Hematopoietic multipotent progenitor cell treated with erythropoietin and hydrocortisone succinate and interleukin-3 and kit ligand, for 4 days (in vitro differentiated cells): ENCODE data around the gene ABI3.
"Not testable (repeated sequence)": the region's sequence is repeated elsewhere in the genome, so short reads cannot be mapped to it uniquely, and the experiment has no call there.

ENCODE experiments used
- DNase-seq: peaks from one replicate; pipeline ENCODE4 v3.0.0-alpha.2; 2015

The ABI3 gene, protein sequence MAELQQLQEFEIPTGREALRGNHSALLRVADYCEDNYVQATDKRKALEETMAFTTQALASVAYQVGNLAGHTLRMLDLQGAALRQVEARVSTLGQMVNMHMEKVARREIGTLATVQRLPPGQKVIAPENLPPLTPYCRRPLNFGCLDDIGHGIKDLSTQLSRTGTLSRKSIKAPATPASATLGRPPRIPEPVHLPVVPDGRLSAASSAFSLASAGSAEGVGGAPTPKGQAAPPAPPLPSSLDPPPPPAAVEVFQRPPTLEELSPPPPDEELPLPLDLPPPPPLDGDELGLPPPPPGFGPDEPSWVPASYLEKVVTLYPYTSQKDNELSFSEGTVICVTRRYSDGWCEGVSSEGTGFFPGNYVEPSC

DNA sequence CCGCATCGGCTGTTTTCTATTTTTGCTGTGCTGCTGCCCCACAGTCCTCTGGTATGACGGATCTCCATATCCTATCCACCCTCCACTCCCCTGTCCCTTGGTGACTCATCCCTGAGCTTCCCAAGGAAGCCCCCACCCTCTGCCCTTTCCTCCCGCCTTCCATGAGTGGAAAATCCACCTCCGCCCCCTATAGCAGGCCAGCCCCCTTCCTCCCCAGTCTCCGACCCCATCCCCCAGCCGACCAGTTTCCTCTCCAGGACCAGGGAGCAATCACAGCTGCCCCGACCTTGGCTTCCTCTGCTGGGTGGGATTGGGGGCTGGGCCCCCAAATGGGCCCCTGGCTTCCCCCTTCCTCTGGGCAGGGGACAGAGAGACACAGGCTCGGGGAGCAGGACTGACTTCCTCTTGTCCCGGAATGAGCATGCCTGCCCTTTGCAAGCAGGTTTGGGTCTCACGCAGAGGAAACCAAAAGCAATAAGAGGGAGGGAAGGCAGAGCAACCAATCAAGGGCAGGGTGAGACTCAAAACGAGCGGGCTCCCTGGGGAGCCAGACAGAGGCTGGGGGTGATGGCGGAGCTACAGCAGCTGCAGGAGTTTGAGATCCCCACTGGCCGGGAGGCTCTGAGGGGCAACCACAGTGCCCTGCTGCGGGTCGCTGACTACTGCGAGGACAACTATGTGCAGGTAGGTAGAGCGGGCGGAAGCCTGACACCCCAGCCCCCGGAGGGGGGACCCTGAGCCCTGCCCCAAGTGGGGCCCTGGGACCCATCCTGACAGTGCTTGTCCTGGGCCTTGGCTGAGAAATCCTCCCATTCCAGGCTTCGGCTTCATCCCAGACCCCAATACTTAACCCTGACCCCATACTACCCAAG lies at the start of gene ABI3, which contains the start of gene GNGT2:
TSS of gene ABI3 (plus strand) at position 550 of the 872 bp plus-strand sequence. CDS start at position 568, 18 bp downstream.
TSS of gene GNGT2 (minus strand) at position 417 of the 872 bp plus-strand sequence. CDS start 3,152 bp downstream, outside the sequence.
- peak; percentile 54 for DNase-seq

DNA sequence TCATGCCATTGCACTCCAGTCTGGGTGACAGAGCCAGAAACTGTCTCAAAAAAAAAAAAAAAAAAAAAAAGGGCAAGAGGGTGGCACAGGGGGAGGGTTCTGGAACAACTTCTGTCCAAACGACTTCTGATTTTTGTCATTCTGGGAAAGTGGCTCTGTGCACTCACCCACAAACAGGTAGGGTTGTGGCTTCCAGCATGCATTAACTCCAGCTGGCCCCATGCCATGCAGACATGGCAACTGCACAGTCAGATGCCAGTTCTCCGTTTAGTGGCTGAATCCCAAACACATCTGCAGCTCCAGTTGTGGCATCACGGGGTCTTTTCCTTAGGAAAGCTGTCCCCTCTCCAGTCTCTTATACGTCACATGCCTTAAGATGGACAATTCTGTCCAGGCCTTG lies 47.6 kb upstream of the ABI3 start:
- DNase-seq = no peak

GRCh38 chr17:49165143-49165542 lies 45.4 kb upstream of the ABI3 start:
- no peak for DNase-seq

DNA sequence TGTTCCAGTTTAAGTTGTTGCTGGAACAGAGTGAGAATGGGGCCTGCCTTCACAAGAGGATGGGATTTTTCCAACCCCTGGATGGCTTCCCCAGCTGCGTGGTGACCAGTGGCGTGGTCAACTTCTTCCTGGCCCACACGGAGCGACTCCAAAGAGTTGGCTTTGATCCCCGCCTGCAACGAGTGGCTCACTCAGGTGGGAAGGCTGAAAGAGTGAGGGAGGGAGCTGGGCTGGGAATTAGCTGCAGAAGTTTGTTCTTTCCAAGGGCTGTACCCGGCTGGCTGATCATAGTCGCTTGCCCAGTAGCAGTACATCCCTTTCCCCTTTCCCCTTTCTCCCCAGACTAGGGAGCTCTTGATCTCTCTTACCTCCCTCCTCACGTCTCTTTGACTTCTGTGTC lies 41.8 kb upstream of the ABI3 start:
- no peak for DNase-seq

- no peak for DNase-seq
Observed at GRCh38 chr17:49170216-49170615, 40.3 kb upstream of the ABI3 start.

- not testable (repeated sequence) for DNase-seq
Observed at GRCh38 chr17:49170711-49171110, 39.8 kb upstream of the ABI3 start.

GRCh38 chr17:49175978-49176377 lies 34.5 kb upstream of the ABI3 start:
- DNase-seq = not testable (repeated sequence)

- peak; percentile 74 for DNase-seq
Observed at GRCh38 chr17:49180303-49180702, 30.2 kb upstream of the ABI3 start.

- peak; percentile 21 for DNase-seq
Observed at GRCh38 chr17:49180998-49181635, 29.4 kb upstream of the ABI3 start.

- DNase-seq = no peak
Observed at GRCh38 chr17:49183341-49183740, 27.2 kb upstream of the ABI3 start.

DNA sequence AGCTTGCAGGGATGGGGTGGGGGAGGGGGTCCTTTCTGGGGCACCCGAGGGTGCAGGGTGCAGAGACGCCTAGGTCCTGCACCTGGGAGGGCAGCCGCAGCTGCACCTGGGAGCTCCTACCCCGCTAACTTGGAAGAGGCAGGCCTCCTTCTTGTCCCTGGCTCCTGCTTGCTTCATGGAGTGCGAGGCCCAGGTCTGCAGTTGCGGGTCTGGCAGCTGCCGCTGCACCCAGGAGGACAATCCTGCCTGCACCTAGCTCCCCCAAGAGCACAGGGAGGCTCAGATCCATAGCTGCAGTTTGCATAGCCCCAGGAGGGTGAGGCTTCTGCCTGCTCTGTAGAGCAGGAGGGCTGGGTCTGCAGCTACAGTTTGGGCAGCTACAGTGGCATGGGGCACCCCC lies 26.7 kb upstream of the ABI3 start:
- no peak for DNase-seq

GRCh38 chr17:49184522-49184921 lies 26.0 kb upstream of the ABI3 start:
- DNase-seq = not testable (repeated sequence)

DNA sequence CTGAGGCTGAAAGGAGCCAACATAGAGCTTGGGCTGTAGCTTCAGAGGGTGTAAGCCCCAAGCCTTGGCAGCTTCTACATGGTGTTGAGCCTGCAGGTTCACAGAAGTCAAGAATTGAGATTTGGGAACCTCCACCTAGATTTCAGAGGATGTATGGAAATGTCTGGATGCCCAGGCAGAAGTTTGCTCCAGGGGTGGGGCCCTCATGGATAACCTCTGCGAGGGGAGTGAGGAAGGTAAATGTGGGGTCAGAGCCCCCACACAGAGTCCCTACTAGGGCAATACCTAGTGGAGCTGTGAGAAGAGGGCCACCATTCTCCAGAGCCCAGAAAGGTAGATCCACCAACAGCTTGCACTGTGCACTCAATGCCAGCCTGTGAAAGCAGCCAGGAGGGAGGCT lies 25.1 kb upstream of the ABI3 start:
- DNase-seq = not testable (repeated sequence)

GRCh38 chr17:49187301-49187700 lies 23.2 kb upstream of the ABI3 start:
- DNase-seq = no peak

DNA sequence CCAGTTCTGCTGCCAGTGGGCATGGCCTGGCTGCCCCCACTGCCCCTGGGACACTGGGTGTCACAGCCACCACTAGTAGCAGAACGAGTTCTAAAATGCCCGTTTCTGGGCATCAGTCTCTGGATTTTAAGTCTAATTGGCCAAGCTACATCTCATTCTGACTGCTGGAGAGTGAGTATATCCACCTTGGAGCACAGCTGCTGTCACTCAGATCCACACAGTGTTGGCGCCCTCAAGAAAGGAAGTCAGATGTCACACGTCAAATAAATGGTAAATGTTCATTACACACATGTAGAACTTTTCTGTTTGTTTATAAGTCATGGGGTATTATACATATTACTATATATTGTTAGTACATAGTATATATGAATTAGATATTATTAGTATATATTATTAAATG lies 19.6 kb upstream of the ABI3 start:
- peak; percentile 42 for DNase-seq

DNA sequence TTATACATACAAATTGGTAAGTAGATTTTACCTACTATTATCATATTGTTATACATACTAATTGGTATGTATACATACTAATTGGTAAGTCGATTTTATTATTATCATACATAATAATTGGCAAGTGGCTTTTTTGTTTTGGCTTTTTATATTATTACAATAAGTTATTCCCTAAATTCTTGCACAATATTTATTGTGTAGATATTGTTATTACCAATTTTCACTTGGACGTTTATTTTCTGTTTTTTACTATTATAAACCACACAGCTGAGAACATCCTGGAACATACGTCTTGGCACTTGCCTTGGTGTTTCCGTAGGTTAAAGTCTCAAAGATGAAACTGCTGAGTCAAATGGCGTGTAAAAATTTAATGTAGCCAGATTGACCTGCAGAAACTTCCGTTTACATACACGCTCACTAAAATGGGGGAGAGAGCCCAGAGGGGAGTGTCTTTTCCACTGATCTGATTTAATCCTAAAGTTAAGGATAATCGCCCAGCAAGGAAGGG lies 19.0 kb upstream of the ABI3 start:
- DNase-seq = no peak

DNA sequence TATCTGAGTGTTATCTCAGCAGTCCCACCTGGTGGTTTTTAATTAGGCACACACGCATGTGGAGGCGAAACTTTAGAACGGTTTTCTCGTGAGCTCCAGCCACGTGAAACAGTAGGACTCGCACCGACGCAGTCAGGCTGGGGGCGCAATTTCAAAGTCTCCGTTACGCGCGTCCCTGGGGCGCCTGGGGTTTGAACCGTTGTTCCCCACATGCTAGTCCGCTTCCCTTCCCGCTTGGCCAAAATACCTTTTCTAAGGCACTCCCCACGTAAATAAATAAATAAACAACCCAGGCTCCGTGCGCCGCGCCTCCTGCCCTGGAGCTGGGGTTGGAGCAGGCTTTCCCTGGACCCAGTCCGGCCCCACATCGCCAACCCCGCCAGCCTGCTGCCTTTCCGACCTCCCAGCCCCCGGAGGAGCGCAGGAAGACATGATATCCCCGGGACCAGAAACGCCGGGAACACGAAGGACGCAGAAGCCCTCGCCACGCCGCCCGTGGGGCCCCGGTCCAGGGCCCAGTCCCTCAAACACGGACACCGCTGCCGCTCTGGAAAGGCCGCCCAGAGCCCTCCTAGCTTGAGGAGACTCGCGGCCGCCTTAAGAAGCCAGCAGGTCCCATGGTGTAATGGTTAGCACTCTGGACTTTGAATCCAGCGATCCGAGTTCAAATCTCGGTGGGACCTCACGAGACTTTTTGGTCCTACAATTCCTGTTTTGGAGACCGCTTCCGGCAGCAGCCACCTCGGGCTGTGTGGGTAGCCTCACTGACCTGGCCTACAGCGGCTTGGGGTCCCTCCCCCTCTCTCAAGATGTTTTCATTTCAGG lies 18.4 kb upstream of the ABI3 start:
- peak; percentile 95 for DNase-seq

- DNase-seq = peak; percentile 86
Observed at GRCh38 chr17:49193513-49194296, 16.8 kb upstream of the ABI3 start.

DNA sequence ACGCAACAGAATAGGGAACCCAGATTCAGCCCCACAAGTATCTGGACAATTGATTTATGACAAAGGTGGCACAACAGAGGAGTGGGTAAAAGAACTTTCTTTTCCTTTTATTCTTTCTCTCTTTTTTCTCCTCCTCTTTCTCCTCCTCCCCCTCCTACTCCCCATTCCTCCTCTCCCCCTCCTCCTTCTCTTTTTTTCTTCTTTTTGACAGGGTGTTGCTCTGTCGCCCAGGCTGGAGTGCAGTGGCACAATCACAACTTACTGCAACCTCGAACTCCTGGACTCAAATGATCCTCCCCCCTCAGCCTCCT lies 16.3 kb upstream of the ABI3 start:
- no peak for DNase-seq

GRCh38 chr17:49195751-49196150 lies 14.8 kb upstream of the ABI3 start:
- DNase-seq = no peak

DNA sequence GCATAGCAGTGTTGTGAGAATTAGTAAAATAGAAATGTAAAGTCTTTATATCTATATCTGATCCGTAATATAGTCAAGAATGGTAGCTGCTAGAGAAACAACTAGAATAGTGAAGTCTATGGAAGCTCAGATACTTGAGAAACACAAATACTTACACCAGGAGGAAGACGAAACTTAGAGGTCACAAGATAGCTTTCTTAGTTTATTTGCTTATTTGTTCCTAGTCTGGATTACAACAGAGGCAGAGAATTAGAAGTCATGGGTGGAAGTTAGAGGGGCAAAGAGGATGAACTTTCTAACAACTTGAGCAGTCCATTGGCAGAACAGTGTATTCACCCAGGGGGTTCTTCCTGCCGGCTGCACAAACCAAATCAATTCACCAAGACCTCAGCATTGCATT lies 14.0 kb upstream of the ABI3 start:
- no peak for DNase-seq
